Inflammatory macrophage treated with lipopolysaccharide for 4 hours (primary cell): ENCODE measurements around the gene ZDHHC16.
"Not testable (repeated sequence)": the region's sequence is repeated elsewhere in the genome, so short reads cannot be mapped to it uniquely, and the experiment has no call there.

Source experiments
- DNase-seq: peaks from one replicate; pipeline ENCODE4 v3.0.0-alpha.2; 2020

Gene ZDHHC16

GRCh38 chr10:97435211-97435610 lies 10.8 kb upstream of the ZDHHC16 start:
- DNase-seq = no peak

GRCh38 chr10:97442277-97442676 lies 3.7 kb upstream of the ZDHHC16 start:
- DNase-seq = no peak

DNA sequence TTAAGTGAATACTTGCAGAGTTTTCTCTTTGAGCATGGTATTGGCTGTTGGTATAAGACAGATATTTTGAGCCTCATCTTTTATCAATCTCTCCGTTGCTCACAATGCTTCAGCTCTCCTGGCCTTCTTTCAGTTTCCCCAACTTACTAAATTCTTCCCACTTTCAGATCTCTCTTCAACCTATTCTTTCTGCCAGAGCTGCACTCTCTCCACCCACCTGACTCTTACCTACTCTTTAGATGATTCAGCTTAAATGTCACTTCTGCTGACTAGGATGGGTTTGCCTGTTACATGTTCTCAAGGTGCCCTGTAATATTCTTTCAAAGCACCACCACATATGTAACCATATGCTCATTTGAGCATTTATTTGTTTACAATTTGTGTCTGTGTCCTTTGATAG lies 1.8 kb upstream of the ZDHHC16 start:
- no peak for DNase-seq

- no peak for DNase-seq
Measured at GRCh38 chr10:97445357-97445721, 636 bp upstream of the ZDHHC16 start.

- no peak for DNase-seq
Measured at GRCh38 chr10:97450828-97451227, 4.9 kb downstream of the ZDHHC16 start.

DNA sequence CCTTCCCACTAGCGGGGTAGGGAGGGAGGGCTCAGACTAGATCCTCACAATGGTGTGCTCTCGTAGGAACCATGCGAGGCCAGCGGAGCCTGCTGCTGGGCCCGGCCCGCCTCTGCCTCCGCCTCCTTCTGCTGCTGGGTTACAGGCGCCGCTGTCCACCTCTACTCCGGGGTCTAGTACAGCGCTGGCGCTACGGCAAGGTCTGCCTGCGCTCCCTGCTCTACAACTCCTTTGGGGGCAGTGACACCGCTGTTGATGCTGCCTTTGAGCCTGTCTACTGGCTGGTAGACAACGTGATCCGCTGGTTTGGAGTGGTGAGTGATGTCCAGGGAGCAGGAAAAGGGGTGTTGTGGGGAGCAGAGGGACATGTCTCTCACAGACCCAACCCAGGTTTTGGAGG lies 5.6 kb downstream of the ZDHHC16 start:
- DNase-seq = no peak

- DNase-seq = no peak
Measured at GRCh38 chr10:97452352-97452751, 6.4 kb downstream of the ZDHHC16 start.

DNA sequence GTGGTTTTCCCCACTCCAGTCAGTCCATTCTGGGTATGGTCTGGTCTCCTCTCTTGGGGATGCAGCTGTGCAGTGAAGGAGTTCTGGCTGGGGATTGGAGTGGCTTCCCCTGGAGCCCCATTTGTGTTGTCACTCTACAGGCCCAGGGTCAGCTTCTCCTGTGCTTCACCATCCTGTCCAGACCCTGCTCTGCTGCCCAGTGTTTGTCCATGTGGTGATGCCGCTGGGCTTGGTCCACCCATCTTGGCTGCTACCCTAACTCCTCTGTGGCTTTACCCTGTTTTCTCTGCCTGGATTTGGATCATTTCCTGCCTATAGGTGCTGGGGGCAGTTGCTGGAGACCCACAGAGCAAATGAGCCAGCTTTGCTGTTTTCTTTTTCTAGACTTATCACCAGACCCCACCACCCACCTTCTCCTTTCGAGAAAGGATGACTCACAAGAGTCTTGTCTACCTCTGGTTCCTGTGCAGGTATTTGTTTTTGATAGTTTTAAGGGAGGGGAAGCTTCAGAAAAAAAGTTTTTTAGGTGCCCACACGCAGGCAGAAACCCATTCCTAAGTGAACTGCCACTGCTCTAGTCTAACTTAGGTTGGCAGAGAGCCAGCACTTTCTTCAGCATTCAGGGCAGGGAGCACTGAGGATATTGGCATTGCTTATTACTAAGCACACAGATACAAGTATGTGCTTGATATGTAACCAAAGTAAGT lies 8.5 kb downstream of the ZDHHC16 start:
- no peak for DNase-seq

DNA sequence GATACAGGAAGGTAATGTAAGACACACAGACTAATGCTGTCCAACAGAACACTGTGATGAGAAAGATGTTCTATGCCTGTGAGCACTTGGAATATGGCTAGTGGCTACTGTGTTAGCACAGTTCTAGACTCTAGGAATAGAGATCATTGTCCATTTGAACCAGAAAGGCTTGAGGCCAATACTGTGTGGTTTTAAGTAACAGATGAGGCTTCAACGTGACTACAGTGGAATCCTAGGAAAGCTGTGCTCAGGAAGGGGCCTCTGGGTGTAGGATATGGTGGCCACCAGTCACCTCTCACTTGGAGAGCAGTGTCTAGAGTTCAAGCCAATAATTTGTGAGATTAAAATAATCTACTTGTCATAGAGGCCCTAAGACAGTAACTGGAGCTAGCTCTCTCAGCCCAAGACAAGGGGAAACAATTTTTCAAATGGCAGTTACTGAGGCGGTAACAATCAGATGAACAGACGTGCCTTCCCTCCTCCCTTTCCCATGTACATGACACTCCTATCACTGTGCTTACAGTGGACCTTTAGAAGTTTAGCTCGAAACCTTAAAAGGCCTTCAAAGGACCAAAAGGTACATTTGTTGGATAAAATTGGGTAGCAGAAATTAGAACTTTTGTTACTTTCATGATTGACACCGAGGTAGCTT lies 10.2 kb downstream of the ZDHHC16 start:
- DNase-seq = no peak

- DNase-seq = no peak
Measured at GRCh38 chr10:97456686-97457065, 10.7 kb downstream of the ZDHHC16 start.

GRCh38 chr10:97459111-97459510 lies 13.1 kb downstream of the ZDHHC16 start:
- DNase-seq = no peak

DNA sequence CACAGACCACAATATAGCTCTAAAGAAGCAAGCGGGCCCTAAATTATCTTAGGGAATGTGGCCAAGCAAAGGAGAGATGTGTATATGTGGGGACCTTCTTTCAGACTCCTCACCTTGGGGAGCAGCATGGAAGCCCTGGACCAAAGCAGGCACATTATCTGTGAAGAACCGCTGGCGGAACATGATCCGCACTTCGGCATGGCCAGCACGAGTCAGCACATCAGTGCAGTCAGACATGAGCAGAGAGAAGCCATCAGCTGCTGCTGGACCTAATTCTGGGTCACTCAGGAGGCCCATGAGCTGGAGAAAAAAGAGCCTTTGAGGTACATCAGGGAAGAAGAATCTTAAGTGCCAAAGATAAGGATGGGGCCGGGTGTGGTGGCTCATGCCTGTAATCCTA lies 14.0 kb downstream of the ZDHHC16 start:
- no peak for DNase-seq

DNA sequence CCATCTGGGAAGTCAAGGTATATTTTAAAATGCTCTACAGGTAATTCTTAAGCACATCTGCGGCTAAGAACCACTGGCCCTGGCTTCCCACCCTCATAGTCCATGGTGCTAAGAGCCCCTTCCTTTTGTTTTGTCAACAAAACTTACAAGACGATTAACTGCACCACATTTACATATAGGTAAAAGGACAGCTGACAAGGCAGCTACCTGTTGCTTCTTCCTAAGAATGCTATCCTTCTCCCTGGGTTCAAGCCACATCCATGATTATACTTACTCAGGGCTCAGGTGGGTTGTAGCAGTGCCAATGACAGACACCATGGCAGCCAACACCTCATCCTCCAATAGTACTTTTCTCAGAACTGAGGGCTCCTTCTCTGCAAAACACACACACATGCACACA lies 16.3 kb downstream of the ZDHHC16 start:
- DNase-seq = no peak

DNA sequence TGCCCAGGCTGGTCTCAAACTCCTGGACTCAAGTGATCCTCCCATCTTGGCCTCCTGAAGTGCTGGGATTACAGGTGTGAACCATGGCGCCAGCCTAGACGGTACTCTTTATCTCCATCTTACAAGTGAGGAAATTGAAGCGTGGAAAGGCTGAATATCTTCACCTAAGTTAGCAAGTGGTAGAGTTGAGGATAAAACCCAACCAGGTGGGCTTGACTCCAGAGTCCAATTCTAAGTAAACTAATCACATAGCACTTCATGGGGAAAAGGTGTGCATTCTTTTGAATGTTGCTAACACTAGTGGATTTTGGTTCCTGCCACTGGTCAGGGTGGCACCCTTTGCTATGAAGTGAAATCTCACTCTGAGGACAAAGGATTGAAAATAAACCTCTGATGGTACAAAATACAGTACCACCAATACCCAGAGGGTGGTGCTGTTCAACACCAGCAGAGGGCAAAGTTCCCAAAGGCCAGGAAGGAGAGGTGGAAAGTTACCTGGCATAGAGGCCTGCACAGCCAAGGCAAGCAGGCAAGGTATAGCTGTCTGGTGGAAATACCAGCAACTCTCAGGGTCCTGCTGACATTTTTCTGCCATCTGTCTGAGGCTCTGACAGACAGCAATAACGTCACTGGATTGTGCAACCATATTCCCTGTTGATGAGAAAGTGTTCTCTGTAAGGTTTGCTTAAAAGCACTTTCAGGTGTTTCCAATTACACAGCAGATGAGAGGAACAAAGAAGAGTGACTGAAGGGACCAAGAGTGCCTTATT lies 17.6 kb downstream of the ZDHHC16 start:
- DNase-seq = peak; percentile 31

- DNase-seq = no peak
Measured at GRCh38 chr10:97464226-97464625, 18.3 kb downstream of the ZDHHC16 start.

- DNase-seq = no peak
Measured at GRCh38 chr10:97465982-97466381, 20.0 kb downstream of the ZDHHC16 start.

DNA sequence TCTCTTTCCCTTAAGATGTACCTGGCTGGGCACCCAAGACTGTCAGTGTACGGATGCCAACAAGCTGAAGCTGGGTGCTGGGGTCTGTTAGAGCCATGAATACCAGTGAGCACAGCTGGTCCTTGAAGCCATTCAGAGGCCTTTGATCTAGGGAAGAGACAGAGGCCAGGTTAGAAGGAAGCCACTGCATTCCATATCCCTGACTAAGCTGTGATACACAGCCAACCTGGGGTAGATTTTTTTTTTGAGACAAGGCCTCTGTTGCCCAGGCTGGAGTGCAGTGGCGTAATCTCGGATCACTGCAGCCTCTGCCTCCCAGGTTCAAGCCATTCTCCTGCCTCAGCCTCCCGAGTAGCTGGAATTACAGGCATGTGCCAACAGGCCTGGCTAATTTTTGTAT lies 20.8 kb downstream of the ZDHHC16 start:
- no peak for DNase-seq

GRCh38 chr10:97468162-97468561 lies 22.2 kb downstream of the ZDHHC16 start:
- DNase-seq = no peak

- not testable (repeated sequence) for DNase-seq
Measured at GRCh38 chr10:97468781-97469180, 22.8 kb downstream of the ZDHHC16 start.

DNA sequence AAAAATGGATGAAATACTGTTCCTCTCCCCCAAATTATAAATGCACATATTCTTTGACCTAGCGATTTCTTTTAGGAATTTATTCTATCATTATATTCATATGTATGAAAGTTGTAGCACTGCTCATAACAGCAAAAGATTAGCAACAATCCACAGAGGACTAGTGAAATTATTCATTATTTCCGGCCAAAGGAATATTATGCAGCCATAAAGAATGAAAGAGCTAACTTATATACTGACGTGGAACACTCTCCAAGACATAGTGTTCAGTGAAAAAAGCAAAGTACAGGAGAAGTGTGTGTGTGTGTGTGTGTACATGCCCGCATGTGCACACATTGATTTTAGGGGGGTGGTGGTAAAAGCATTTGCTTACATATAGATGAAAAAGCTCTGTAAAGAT lies 28.9 kb downstream of the ZDHHC16 start:
- no peak for DNase-seq

- DNase-seq = peak; percentile 89
Measured at GRCh38 chr10:97475936-97476594, 30.1 kb downstream of the ZDHHC16 start.

DNA sequence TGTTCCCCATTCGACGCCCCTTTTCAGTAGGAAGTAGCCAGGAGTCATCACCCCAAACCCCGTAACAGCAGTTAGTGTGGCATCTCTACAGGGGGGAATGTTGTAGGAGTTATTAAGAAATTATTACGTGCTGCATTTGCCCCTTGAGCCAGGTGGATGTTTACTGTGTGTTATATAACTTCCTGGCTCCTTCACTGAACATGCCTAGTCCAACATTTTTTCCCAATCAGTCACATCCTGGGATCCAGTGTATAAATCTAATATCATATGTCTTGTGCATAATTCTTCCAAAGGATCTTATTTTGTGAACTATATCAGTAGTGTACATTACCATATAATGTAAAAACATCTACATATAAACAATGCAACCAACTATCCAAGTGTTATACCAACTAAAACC lies 33.4 kb downstream of the ZDHHC16 start:
- DNase-seq = not testable (repeated sequence)

- no peak for DNase-seq
Measured at GRCh38 chr10:97479939-97480338, 34.0 kb downstream of the ZDHHC16 start.

GRCh38 chr10:97481071-97481470 lies 35.1 kb downstream of the ZDHHC16 start:
- no peak for DNase-seq
